ENCODE results near the gene PARVB.

PARVB gene

GRCh38 chr22:44211946-44212930, 188.1 kb downstream of the PARVB start:
- H3K4me3 ChIP-seq (ENCODE audit: low read depth, low read length), result no peak overlapping the region
- H3K4me1 ChIP-seq (ENCODE audit: control insufficient read depth, insufficient read depth, low read length, unreplicated experiment), result no peaks in the 10 kb centered on the region
- H3K79me2 ChIP-seq (ENCODE audit: control insufficient read depth, insufficient read depth, low read length, unreplicated experiment), result no peaks in the 10 kb centered on the region
- no peak overlapping the region for H2AFZ ChIP-seq (ENCODE audit: low read length, unreplicated experiment)
- peaks cover 8% of the 10 kb centered on the region; the same call in 1 of the 2 replicates for H3K27me3 ChIP-seq (ENCODE audit: insufficient read depth, low read length)
- H3K36me3 ChIP-seq (ENCODE audit: insufficient read depth, low read length), result no peaks in the 10 kb centered on the region
- H3K27ac ChIP-seq (ENCODE audit: low read depth, low read length), result no peak overlapping the region

GRCh38 chr22:44212936-44213335, 188.8 kb downstream of the PARVB start:
- Histone ChIP-seq H3K27ac (ENCODE audit: low read depth, low read length) (no peak overlapping the region), H3K27me3 (ENCODE audit: insufficient read depth, low read length) (peaks cover 8% of the 10 kb centered on the region; the same call in 1 of the 2 replicates), H3K36me3 (ENCODE audit: insufficient read depth, low read length) (no peaks in the 10 kb centered on the region), H3K4me3 (ENCODE audit: low read depth, low read length) (no peak overlapping the region), H3K79me2 (ENCODE audit: control insufficient read depth, insufficient read depth, low read length, unreplicated experiment) (no peaks in the 10 kb centered on the region), H3K4me1 (ENCODE audit: control insufficient read depth, insufficient read depth, low read length, unreplicated experiment) (no peaks in the 10 kb centered on the region), H2AFZ (ENCODE audit: low read length, unreplicated experiment) (no peak overlapping the region)

GRCh38 chr22:44213489-44214043, 189.5 kb downstream of the PARVB start:
- no peaks in the 10 kb centered on the region for H3K4me1 ChIP-seq (ENCODE audit: control insufficient read depth, insufficient read depth, low read length, unreplicated experiment)
- no peaks in the 10 kb centered on the region for H3K79me2 ChIP-seq (ENCODE audit: control insufficient read depth, insufficient read depth, low read length, unreplicated experiment)
- H3K4me3 ChIP-seq (ENCODE audit: low read depth, low read length), result no peak overlapping the region
- peaks cover 8% of the 10 kb centered on the region; the same call in 1 of the 2 replicates for H3K27me3 ChIP-seq (ENCODE audit: insufficient read depth, low read length)
- no peaks in the 10 kb centered on the region for H3K36me3 ChIP-seq (ENCODE audit: insufficient read depth, low read length)
- no peak overlapping the region for H3K27ac ChIP-seq (ENCODE audit: low read depth, low read length)
- no peak overlapping the region for H2AFZ ChIP-seq (ENCODE audit: low read length, unreplicated experiment)

- Histone ChIP-seq H2AFZ (ENCODE audit: low read length, unreplicated experiment) (no peak overlapping the region), H3K27ac (ENCODE audit: low read depth, low read length) (no peak overlapping the region), H3K4me1 (ENCODE audit: control insufficient read depth, insufficient read depth, low read length, unreplicated experiment) (no peaks in the 10 kb centered on the region), H3K79me2 (ENCODE audit: control insufficient read depth, insufficient read depth, low read length, unreplicated experiment) (no peaks in the 10 kb centered on the region), H3K27me3 (ENCODE audit: insufficient read depth, low read length) (peaks cover 4% of the 10 kb centered on the region; the same call in 1 of the 2 replicates), H3K36me3 (ENCODE audit: insufficient read depth, low read length) (no peaks in the 10 kb centered on the region), H3K4me3 (ENCODE audit: low read depth, low read length) (no peak overlapping the region)
These were observed 190.1 kb downstream of the PARVB start for GRCh38 chr22:44214187-44214586.

GRCh38 chr22:44214764-44215163, 190.7 kb downstream of the PARVB start:
- Histone ChIP-seq H3K79me2 (ENCODE audit: control insufficient read depth, insufficient read depth, low read length, unreplicated experiment) (no peaks in the 10 kb centered on the region), H3K4me3 (ENCODE audit: low read depth, low read length) (no peak overlapping the region), H3K4me1 (ENCODE audit: control insufficient read depth, insufficient read depth, low read length, unreplicated experiment) (no peaks in the 10 kb centered on the region), H3K36me3 (ENCODE audit: insufficient read depth, low read length) (no peaks in the 10 kb centered on the region), H3K27me3 (ENCODE audit: insufficient read depth, low read length) (peaks cover 3% of the 10 kb centered on the region; the same call in 1 of the 2 replicates), H2AFZ (ENCODE audit: low read length, unreplicated experiment) (no peak overlapping the region), H3K27ac (ENCODE audit: low read depth, low read length) (no peak overlapping the region)

- Histone ChIP-seq H3K4me1 (ENCODE audit: control insufficient read depth, insufficient read depth, low read length, unreplicated experiment) (no peaks in the 10 kb centered on the region), H2AFZ (ENCODE audit: low read length, unreplicated experiment) (no peak overlapping the region), H3K27ac (ENCODE audit: low read depth, low read length) (no peak overlapping the region), H3K36me3 (ENCODE audit: insufficient read depth, low read length) (no peaks in the 10 kb centered on the region), H3K27me3 (ENCODE audit: insufficient read depth, low read length) (no peaks in the 10 kb centered on the region), H3K79me2 (ENCODE audit: control insufficient read depth, insufficient read depth, low read length, unreplicated experiment) (no peaks in the 10 kb centered on the region), H3K4me3 (ENCODE audit: low read depth, low read length) (no peak overlapping the region)
These were observed 191.2 kb downstream of the PARVB start for GRCh38 chr22:44215287-44215686.

GRCh38 chr22:44217346-44217745, 193.2 kb downstream of the PARVB start:
- H3K36me3 ChIP-seq (ENCODE audit: insufficient read depth, low read length), result no peaks in the 10 kb centered on the region
- H2AFZ ChIP-seq (ENCODE audit: low read length, unreplicated experiment), result no peak overlapping the region
- H3K79me2 ChIP-seq (ENCODE audit: control insufficient read depth, insufficient read depth, low read length, unreplicated experiment), result no peaks in the 10 kb centered on the region
- no peak overlapping the region for H3K4me3 ChIP-seq (ENCODE audit: low read depth, low read length)
- H3K27ac ChIP-seq (ENCODE audit: low read depth, low read length), result no peak overlapping the region
- no peaks in the 10 kb centered on the region for H3K4me1 ChIP-seq (ENCODE audit: control insufficient read depth, insufficient read depth, low read length, unreplicated experiment)
- no peaks in the 10 kb centered on the region for H3K27me3 ChIP-seq (ENCODE audit: insufficient read depth, low read length)

- Histone ChIP-seq H3K36me3 (ENCODE audit: insufficient read depth, low read length) (no peaks in the 10 kb centered on the region), H3K4me3 (ENCODE audit: low read depth, low read length) (no peak overlapping the region)
These were observed 194.0 kb downstream of the PARVB start for GRCh38 chr22:44218071-44218470.

GRCh38 chr22:44219101-44219870, 195.2 kb downstream of the PARVB start:
- Histone ChIP-seq H3K4me1 (ENCODE audit: control insufficient read depth, insufficient read depth, low read length, unreplicated experiment) (no peaks in the 10 kb centered on the region), H3K27me3 (ENCODE audit: insufficient read depth, low read length) (no peaks in the 10 kb centered on the region), H3K27ac (ENCODE audit: low read depth, low read length) (no peak overlapping the region), H3K79me2 (ENCODE audit: control insufficient read depth, insufficient read depth, low read length, unreplicated experiment) (no peaks in the 10 kb centered on the region), H3K36me3 (ENCODE audit: insufficient read depth, low read length) (no peaks in the 10 kb centered on the region), H3K4me3 (ENCODE audit: low read depth, low read length) (no peak overlapping the region), H2AFZ (ENCODE audit: low read length, unreplicated experiment) (no peak overlapping the region)

More at GRCh38 chr22:44218071-44218470, 194.0 kb downstream of the PARVB start:
- Histone ChIP-seq H3K27ac (ENCODE audit: low read depth, low read length) (no peak overlapping the region), H3K4me1 (ENCODE audit: control insufficient read depth, insufficient read depth, low read length, unreplicated experiment) (no peaks in the 10 kb centered on the region), H3K79me2 (ENCODE audit: control insufficient read depth, insufficient read depth, low read length, unreplicated experiment) (no peaks in the 10 kb centered on the region), H3K27me3 (ENCODE audit: insufficient read depth, low read length) (no peaks in the 10 kb centered on the region), H2AFZ (ENCODE audit: low read length, unreplicated experiment) (no peak overlapping the region)

Measured in ACC112 (cell line).